ENCODE measurements around the gene CCS. TPM values are rescaled to one million over a fixed set of nuclear protein-coding genes. Genes with fewer than 3 reads are reported as not detected.

Gene CCS
- total and polyA plus RNA-seq, 10 donors = 32.8 to 161 (median 44.5) TPM

DNA sequence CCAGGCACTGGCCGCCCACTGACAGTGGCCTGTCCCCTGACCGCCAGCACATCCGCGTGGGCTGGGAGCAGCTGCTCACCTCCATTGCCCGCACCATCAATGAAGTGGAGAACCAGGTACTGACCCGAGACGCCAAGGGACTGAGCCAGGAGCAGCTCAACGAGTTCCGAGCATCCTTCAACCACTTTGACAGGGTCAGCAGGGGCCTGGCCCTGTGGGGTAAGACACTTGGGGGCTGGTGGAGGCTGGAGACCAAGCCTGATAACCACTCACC lies 31.1 kb upstream of the CCS start:
- peaks cover 0 to 20% (median 0%) of the 10 kb centered on the region in 6 donors for H3K36me3 ChIP-seq
- WGBS, 5 donors = 85 to 93% (median 91%) methylated on average over 5 to 9 of the region's 9 CpGs
- no peak overlapping the region for H3K27ac ChIP-seq
- TF ChIP-seq CTCF (IDR thresholded peaks at IDR 0.05 in 8 of 11, conservative IDR thresholded peaks at IDR 0.05 in 3 of 11) = no peak
- no peak for TF ChIP-seq POLR2AphosphoS5 (IDR thresholded peaks at IDR 0.05)
- no peak for TF ChIP-seq POLR2A (IDR thresholded peaks at IDR 0.05)
- no peak overlapping the region for H3K4me3 ChIP-seq
- intact Hi-C loops (cut with DNase I; ENCODE audit: low total_unique reads) = no loop called here
- peaks cover 0 to 32% (median 0%) of the 10 kb centered on the region in 7 donors for H3K27me3 ChIP-seq (replicated peaks in 1 of 7)
- H3K9me3 ChIP-seq = no peaks in the 10 kb centered on the region
- peaks cover 4 to 11% (median 8%) of the 10 kb centered on the region in 6 donors for H3K4me1 ChIP-seq
- DNase-seq = no peak

DNA sequence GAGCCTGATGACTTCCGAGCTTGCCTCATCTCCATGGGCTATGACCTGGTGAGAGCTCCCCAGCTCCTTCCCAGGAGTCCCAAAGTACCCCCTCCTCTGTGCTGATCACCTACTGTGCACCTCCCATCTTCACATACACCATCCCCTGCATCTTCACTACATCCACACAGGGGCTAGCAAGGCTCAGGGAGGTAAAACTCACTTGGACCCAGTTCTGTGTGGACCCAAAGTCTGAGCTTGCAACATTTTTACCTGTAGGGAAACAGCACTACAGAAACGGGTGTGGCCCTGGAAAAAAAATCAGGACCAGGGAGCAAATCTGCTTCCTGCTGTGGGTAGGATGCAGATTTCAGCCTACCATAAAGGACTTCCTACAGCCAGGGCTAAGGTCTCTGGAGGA lies 30.7 kb upstream of the CCS start:
- 60 to 94% (median 68%) methylated on average over 2 of the region's 2 CpGs for WGBS, 5 donors
- peaks cover 0 to 20% (median 0%) of the 10 kb centered on the region in 6 donors for H3K36me3 ChIP-seq
- H3K27ac ChIP-seq = no peak overlapping the region
- no peaks in the 10 kb centered on the region for H3K9me3 ChIP-seq
- no peak for TF ChIP-seq POLR2AphosphoS5 (IDR thresholded peaks at IDR 0.05)
- TF ChIP-seq CTCF (IDR thresholded peaks at IDR 0.05 in 8 of 11, conservative IDR thresholded peaks at IDR 0.05 in 3 of 11) = no peak
- no peak for TF ChIP-seq POLR2A (IDR thresholded peaks at IDR 0.05)
- H3K4me1 ChIP-seq = peaks cover 4 to 15% (median 9%) of the 10 kb centered on the region in 6 donors
- no peak overlapping the region for H3K4me3 ChIP-seq
- DNase-seq = no peak
- peaks cover 0 to 30% (median 0%) of the 10 kb centered on the region in 7 donors for H3K27me3 ChIP-seq (replicated peaks in 1 of 7)
- intact Hi-C loops (cut with DNase I; ENCODE audit: low total_unique reads) = no loop called here

DNA sequence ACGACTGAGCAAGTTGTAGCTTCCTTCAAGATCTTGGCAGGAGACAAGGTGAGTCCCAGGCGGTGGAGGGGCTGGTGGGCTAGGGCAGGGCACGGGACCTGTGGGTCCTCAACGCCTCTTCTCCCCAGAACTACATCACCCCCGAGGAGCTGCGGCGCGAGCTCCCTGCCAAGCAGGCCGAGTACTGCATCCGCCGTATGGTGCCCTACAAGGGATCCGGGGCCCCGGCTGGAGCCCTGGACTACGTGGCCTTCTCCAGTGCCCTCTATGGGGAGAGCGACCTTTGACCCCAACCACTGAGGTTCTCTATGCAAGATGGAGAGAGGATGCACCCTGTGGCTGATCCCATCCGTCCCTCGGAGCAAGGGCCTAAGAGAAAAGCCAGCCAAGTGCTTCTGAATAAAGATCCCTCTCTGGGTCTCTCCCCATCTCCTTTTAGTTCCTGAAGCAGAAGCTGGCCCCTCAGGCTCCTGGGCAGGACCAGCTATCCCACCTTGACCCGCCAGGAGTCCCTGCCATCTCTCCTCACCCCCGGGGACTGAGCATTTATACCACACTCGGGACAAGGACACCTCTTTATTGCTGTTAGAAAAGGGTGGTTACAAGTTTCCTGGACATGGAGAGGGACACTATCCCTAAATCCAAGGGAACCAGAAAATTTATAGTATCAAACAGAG lies 29.9 kb upstream of the CCS start:
- no peak overlapping the region for H3K4me3 ChIP-seq
- DNase-seq = no peak
- WGBS, 5 donors = 79 to 97% (median 92%) methylated on average over 15 to 20 of the region's 20 CpGs
- H3K27ac ChIP-seq = no peak overlapping the region
- peaks cover 0 to 20% (median 0%) of the 10 kb centered on the region in 6 donors for H3K36me3 ChIP-seq
- intact Hi-C loops (cut with DNase I; ENCODE audit: low total_unique reads) = no loop called here
- TF ChIP-seq CTCF (IDR thresholded peaks at IDR 0.05 in 8 of 11, conservative IDR thresholded peaks at IDR 0.05 in 3 of 11) (no peak), POLR2AphosphoS5 (IDR thresholded peaks at IDR 0.05) (no peak), POLR2A (IDR thresholded peaks at IDR 0.05) (no peak)
- no peaks in the 10 kb centered on the region for H3K9me3 ChIP-seq
- peaks cover 0 to 29% (median 0%) of the 10 kb centered on the region in 7 donors for H3K27me3 ChIP-seq (replicated peaks in 1 of 7)
- peaks cover 4 to 23% (median 16%) of the 10 kb centered on the region in 6 donors for H3K4me1 ChIP-seq

DNA sequence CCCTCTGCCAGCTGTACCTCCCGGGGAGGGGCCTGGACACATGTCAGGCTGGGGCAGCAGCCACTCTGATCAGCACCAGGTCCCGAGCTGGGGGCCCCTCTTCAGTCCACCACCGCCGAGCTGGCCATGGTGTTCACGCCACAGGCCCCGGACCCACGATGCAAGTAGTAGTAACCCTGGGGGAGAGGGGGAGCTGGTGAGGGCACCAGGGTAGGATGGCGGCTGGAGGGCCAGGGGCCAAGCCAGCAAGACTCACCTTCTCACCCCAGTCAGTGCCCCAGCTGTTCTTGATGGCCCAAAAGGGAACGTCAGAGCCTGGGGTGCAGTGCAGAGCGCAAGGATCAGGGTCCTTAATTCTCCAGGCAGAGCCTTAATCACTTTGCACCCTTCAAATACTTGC lies 29.2 kb upstream of the CCS start:
- intact Hi-C loops (cut with DNase I; ENCODE audit: low total_unique reads) = no loop called here
- 89 to 95% (median 93%) methylated on average over 4 to 10 of the region's 10 CpGs for WGBS, 5 donors
- H3K36me3 ChIP-seq = peaks cover 0 to 20% (median 0%) of the 10 kb centered on the region in 6 donors
- H3K27me3 ChIP-seq (replicated peaks in 1 of 7) = peaks cover 0 to 29% (median 3%) of the 10 kb centered on the region in 7 donors
- no peak overlapping the region for H3K4me3 ChIP-seq
- no peak for TF ChIP-seq POLR2A (IDR thresholded peaks at IDR 0.05)
- TF ChIP-seq CTCF (IDR thresholded peaks at IDR 0.05 in 8 of 11, conservative IDR thresholded peaks at IDR 0.05 in 3 of 11) = no peak
- no peak for TF ChIP-seq POLR2AphosphoS5 (IDR thresholded peaks at IDR 0.05)
- peaks cover 4 to 29% (median 22%) of the 10 kb centered on the region in 6 donors for H3K4me1 ChIP-seq
- H3K9me3 ChIP-seq = no peaks in the 10 kb centered on the region
- H3K27ac ChIP-seq = no peak overlapping the region
- no peak for DNase-seq

Measured in spleen (tissue), 11 donors.